GM12801 (cell line): Measurements from ENCODE around the gene ADPRHL1.

Experiments
- TF ChIP-seq, protein P1 (sequence below): IDR thresholded peaks from one replicate; pipeline ENCODE4 v1.5.1; 2011; ENCODE audit warnings: control low read depth; ENCODE audit not compliant: insufficient read length; ENCODE audit errors: extremely low read depth

Gene ADPRHL1

DNA sequence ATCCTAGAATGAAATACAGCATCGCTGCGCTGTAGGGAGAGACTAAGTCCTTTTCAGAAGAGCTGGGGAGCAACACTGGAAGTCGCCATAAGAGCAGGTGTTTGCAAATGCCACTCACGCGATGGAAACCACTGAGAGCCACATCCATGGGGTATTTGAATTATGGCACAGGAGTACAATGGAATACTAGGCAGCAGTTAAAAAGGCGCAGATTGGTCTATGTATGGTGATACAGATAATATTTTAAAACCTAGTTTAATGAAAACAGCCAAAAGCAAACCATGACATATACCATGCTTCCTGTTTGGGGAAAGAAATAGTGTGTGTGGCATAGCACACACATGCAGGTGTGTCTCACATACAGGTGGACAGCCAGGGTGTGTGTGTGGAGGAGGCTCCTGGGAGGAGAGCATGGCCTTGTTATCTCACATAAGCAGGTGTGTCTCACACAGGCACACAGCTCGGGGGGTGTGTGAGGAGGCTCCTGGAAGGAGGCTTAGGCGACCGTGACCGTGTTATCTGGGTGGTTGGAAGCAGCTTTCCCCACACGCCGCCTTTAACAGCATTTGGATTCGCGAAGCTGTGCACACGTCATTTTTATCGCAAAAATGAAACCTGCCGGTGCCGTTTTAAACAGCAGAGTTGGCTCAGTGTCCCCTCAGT lies 33.6 kb downstream of the ADPRHL1 start:
- TF ChIP-seq, protein P1, sequence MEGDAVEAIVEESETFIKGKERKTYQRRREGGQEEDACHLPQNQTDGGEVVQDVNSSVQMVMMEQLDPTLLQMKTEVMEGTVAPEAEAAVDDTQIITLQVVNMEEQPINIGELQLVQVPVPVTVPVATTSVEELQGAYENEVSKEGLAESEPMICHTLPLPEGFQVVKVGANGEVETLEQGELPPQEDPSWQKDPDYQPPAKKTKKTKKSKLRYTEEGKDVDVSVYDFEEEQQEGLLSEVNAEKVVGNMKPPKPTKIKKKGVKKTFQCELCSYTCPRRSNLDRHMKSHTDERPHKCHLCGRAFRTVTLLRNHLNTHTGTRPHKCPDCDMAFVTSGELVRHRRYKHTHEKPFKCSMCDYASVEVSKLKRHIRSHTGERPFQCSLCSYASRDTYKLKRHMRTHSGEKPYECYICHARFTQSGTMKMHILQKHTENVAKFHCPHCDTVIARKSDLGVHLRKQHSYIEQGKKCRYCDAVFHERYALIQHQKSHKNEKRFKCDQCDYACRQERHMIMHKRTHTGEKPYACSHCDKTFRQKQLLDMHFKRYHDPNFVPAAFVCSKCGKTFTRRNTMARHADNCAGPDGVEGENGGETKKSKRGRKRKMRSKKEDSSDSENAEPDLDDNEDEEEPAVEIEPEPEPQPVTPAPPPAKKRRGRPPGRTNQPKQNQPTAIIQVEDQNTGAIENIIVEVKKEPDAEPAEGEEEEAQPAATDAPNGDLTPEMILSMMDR: no peak

DNA sequence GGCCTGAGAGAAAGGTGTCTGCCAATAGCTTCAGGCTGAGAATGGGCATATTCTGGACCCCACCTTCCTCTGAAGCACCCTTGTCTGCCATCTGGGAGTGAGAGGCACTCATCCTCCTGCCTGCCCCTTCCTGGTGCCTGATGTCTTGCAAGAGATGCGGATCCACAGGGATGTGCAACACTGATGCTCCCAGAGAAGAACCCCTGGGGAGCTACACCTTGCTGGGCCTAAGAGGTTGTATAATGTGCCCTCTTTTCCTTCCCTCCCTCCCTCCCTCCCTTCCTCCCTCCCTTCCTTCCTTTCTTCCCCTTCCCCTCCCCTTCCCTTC lies 34.6 kb downstream of the ADPRHL1 start:
- TF ChIP-seq, protein P1: no peak

DNA sequence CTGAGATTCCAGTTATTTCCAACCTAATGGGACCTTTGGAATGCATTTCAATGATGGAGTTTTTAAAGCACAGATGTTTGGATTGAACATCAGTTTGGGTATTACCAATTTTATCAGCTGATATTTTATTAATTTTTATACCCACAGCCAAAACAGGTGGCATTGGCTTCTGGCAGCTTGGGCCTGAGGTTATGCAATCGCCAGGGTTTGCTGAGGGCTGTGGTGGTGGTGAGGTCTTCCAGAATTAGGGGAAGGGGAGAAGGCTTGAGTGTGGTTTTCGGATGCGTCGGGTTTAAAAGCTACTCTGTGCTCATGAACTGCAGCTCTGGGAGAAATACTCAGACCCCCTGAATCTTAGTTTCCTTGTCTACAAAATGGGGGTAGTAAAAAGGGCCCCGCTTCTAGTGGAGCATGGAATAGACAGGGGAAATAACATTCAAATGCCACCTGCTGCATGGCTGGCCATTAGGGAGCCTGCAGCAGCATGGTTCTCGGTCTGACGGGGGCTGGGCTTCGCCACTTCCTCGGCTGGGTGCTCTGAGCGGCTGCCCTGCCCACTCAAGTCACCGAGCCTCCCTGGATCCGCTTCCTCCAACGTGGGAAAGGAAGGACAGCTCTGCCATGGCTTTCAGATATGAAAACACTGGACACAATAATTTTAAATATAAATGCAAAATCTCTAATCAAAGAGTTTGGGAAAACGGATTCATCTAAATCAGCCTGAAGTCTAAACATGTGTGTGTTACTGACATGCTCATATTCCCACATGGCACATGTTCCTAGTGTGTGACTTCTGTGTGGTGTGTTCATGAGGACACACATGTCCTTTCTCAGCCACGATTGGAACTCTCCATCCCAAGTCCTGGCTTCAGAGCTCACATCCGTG lies 35.2 kb downstream of the ADPRHL1 start:
- TF ChIP-seq, protein P1: no peak

DNA sequence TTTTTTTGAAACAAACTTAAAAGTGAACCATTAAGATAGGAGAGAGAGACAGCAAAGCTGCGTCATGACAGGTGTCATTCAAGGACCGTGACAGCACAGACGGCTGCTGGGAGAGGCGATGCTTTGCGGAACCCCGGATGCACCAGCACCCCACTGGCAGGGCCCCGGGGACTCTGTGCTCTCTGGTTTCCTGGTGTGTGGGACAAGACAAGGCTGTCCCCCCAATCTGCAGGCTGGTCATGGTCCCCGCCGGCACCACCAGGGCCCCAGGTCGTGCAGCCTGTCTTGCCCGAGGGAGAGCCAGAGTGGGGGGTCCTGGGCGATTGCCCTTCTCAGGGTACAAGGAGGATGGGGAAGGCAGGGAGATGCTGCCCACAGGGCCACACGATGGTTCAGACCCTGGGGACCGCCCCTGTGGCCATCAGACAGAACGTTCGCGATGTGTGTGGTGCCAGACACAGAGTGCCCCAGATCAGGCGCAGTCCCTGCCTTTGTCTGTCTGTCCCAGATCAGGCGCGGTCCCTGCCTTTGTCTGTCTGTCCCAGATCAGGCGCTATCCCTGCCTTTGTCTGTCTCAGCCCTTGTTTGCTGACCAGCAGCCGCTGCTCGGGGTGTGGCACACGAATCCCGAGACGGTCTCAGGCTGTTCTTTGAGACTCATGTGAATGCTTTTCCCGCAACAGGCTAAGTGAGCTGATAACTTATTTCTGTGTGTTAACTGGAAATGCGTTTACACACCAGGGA lies 36.1 kb downstream of the ADPRHL1 start:
- TF ChIP-seq, protein P1: no peak

DNA sequence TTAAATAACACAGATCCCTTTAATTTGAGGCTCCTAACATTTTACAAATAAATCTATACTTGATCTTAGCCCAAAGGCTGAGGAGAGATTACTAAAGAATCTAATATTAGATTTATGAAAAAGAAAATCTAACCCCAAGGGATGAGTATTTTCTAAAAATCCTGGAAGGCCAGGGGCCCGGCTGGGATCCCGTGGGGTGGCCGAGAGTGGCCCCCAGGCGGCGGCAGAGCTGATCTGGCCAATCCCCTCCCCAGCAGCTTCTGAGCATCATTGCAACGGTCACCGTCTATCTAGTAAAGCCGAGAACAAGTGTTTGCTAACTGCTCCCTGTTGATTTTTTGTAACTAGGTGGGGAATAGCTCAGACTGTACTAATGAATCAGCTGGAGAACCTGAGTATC lies 37.5 kb downstream of the ADPRHL1 start:
- TF ChIP-seq, protein P1: no peak

DNA sequence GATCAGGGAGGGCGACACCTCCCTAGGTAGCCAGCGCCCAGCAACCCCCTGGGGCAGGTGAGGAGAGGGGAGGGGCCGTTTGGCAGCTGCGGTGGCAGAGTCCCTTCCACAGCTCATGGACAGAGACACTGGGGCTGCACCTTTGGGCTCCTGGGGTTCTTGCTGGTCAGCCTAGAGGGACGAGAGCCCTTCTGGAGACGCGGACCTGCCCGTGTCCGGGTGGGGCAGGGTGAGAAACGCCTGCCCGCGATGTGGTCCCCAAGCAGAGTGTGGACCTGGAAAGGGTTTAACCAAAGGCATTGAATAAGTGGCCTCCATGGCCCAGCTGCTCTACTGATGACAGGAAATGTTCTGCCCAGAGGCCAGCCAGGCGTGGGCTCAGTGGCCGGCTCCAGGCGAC lies 38.3 kb downstream of the ADPRHL1 start:
- TF ChIP-seq, protein P1: no peak

DNA sequence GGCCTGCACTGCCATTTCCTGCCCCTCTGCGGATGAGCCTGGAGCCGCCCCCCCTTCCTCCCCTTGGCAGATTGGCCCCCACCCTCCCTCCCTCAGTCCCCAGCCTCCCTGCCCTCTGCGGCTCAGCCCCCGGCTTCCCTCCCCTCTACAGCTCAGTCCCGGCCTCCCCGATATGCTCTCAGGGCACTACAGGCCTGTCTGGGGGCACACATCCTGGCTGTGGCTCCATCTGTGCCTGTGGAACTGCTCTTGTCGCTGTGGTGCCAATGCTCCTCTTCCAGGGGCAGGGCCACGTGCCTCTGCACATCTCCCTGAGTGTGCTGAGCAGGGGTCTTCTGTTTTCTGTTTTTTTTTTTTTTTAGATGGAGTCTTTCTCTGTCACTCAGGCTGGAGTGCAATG lies 39.0 kb downstream of the ADPRHL1 start:
- TF ChIP-seq, protein P1: no peak
